Transverse colon (tissue), 3 donors: Measurements from ENCODE around the gene HHIP.

Experiments used
- CTCF ChIP-seq, 5 experiments: fragments of 200-600 bp in 3 of 5; fragments of 450-650 bp in 2 of 5; sonication (generic) in 3 of 5; IDR thresholded peaks; 1 replicate in 2 of 5; 2 replicates in 3 of 5; pipeline ENCODE4 v1.5.1; 2016 to 2017; ENCODE audit warnings: antibody characterized with exemption in 5 of 5, inconsistent platforms in 3 of 5, mild to moderate bottlenecking in 2 of 5, moderate library complexity in 1 of 5
- EP300 ChIP-seq: sonication (generic); formaldehyde crosslinking; IDR thresholded peaks from one replicate; pipeline ENCODE4 v1.6.1; 2017; ENCODE audit warnings: antibody characterized with exemption, low read depth
- POLR2A ChIP-seq: fragments of 450-650 bp; IDR thresholded peaks from one replicate; pipeline ENCODE4 v1.6.1; 2016; ENCODE audit warnings: antibody characterized with exemption, mild to moderate bottlenecking, moderate library complexity

- no peak for TF ChIP-seq CTCF (IDR thresholded peaks at IDR 0.05)
- no peak for TF ChIP-seq EP300
- TF ChIP-seq POLR2A: no peak
Observed at GRCh38 chr4:144715230-144715629, 69.3 kb downstream of the HHIP start.
